H1 (cell line): ENCODE results near the gene TVP23A. TPM values are rescaled to one million over a fixed set of nuclear protein-coding genes. Genes with fewer than 3 reads are reported as not detected.

ENCODE experiments used
- CTCF ChIA-PET: fragments of 300-600 bp; sonication (Branson Sonifier 250); formaldehyde crosslinking; loops from one replicate; lab custom pipeline; 2021; ENCODE audit not compliant: partially characterized antibody; lab: Charles Lee
- POLR2A ChIA-PET: fragments of 300-600 bp; sonication (Branson Sonifier 250); formaldehyde crosslinking; loops from one replicate; lab custom pipeline; 2021; ENCODE audit warnings: inconsistent platforms; ENCODE audit not compliant: partially characterized antibody; lab: Charles Lee
- DNase-seq, 2 experiments: peaks; one replicate each; pipeline versions ENCODE4 v3.0.0 to v3.0.0-alpha.2; 2010 to 2022; ENCODE audit warnings: low spot score in 2 of 2, low read depth in 1 of 2, mixed read lengths in 1 of 2
- FAIRE-seq: peaks from 2 replicates; lab custom pipeline; 2011; peaks lifted over from hg19 to GRCh38; lab: Jason Lieb, UNC
- H2AFZ ChIP-seq: 2 replicates; pipeline ENCODE4 v1.8.1; 2012; ENCODE audit warnings: low read length, inconsistent platforms
- H2AK5ac ChIP-seq: 2 replicates; pipeline ENCODE4 v1.6.1; 2013; ENCODE audit warnings: low read depth, low read length
- H2BK120ac ChIP-seq: replicated peaks from 2 replicates; pipeline ENCODE3; 2013; ENCODE audit warnings: low read depth, low read length, inconsistent platforms
- H2BK12ac ChIP-seq: 2 replicates; pipeline ENCODE4 v1.6.1; 2013; ENCODE audit warnings: low read depth, low read length
- H2BK15ac ChIP-seq: 2 replicates; pipeline ENCODE4 v1.6.1; 2013; ENCODE audit warnings: low read length
- H2BK20ac ChIP-seq: 2 replicates; pipeline ENCODE4 v1.6.1; 2013; ENCODE audit warnings: low read length
- H2BK5ac ChIP-seq: 2 replicates; pipeline ENCODE4 v1.6.1; 2013; ENCODE audit warnings: low read depth, low read length
- H3K14ac ChIP-seq: 2 replicates; pipeline ENCODE4 v1.6.1; 2013; ENCODE audit warnings: inconsistent platforms; ENCODE audit not compliant: insufficient read length
- H3K18ac ChIP-seq: 2 replicates; pipeline ENCODE4 v1.6.1; 2013; ENCODE audit warnings: low read length; ENCODE audit errors: extremely low read depth
- H3K23ac ChIP-seq: 2 replicates; pipeline ENCODE4 v1.6.1; 2013; ENCODE audit warnings: inconsistent platforms; ENCODE audit not compliant: insufficient read length
- H3K23me2 ChIP-seq: 2 replicates; pipeline ENCODE4 v1.6.1; 2013; ENCODE audit warnings: low read depth, low read length
- H3K27ac ChIP-seq: 2 replicates; pipeline ENCODE4 v1.6.1; 2011; ENCODE audit warnings: low read depth, low read length, inconsistent platforms
- H3K27me3 ChIP-seq, 4 experiments: replicated peaks in 1 of 4; 1 replicate in 1 of 4; 2 replicates in 3 of 4; pipeline versions ENCODE4 v1.6.1 to v1.8.1; 2011 to 2013; ENCODE audit warnings: low read length in 3 of 4, mild to moderate bottlenecking in 3 of 4, inconsistent platforms in 2 of 4, mixed read lengths in 2 of 4, moderate library complexity in 1 of 4; ENCODE audit not compliant: control insufficient read depth in 3 of 4, insufficient read depth in 3 of 4; ENCODE audit errors: extremely low read depth in 1 of 4
- H3K36me3 ChIP-seq, 4 experiments: 2 replicates each; pipeline versions ENCODE4 v1.6.1 to v1.8.1; 2011 to 2013; ENCODE audit warnings: mild to moderate bottlenecking in 4 of 4, low read length in 3 of 4, moderate library complexity in 2 of 4, control low read depth in 1 of 4, inconsistent platforms in 1 of 4; ENCODE audit not compliant: insufficient read depth in 4 of 4, control insufficient read depth in 2 of 4
- H3K4ac ChIP-seq: replicated peaks from 2 replicates; pipeline ENCODE3; 2013; ENCODE audit warnings: low read length, low read depth, mixed read lengths, inconsistent platforms; ENCODE audit not compliant: insufficient read length
- H3K4me1 ChIP-seq, 4 experiments: replicated peaks in 1 of 4; 1 replicate in 1 of 4; 2 replicates in 3 of 4; pipeline versions ENCODE4 v1.6.1 to v1.8.1; 2011 to 2013; ENCODE audit warnings: low read length in 3 of 4, inconsistent platforms in 2 of 4, mixed read lengths in 1 of 4; ENCODE audit not compliant: insufficient read depth in 4 of 4, control insufficient read depth in 3 of 4
- H3K4me2 ChIP-seq, 2 experiments: 2 replicates each; pipeline versions ENCODE4 v1.6.1 to v1.8.1; 2011 to 2013; ENCODE audit warnings: low read depth in 2 of 2, low read length in 2 of 2, control low read depth in 1 of 2, inconsistent platforms in 1 of 2, mild to moderate bottlenecking in 1 of 2; ENCODE audit not compliant: insufficient read depth in 1 of 2
- H3K4me3 ChIP-seq, 4 experiments: fragments of 200-600, 300-600 bp in 1 of 4; sonication (generic), shearing (Covaris generic), sonication (Bioruptor Twin) in 1 of 4; 2 replicates each; pipeline versions ENCODE4 v1.5.1 to v1.8.1; 2011 to 2016; ENCODE audit warnings: low read length in 4 of 4, low read depth in 3 of 4, control low read depth in 2 of 4, inconsistent platforms in 2 of 4, mild to moderate bottlenecking in 2 of 4, mixed read lengths in 1 of 4, moderate library complexity in 1 of 4; ENCODE audit not compliant: insufficient read depth in 2 of 4; ENCODE audit errors: extremely low read depth in 1 of 4
- H3K56ac ChIP-seq: replicated peaks from 2 replicates; pipeline ENCODE3; 2013; ENCODE audit warnings: low read depth, mild to moderate bottlenecking, mixed read lengths, low read length, inconsistent platforms; ENCODE audit not compliant: insufficient read length
- H3K79me1 ChIP-seq: 2 replicates; pipeline ENCODE4 v1.6.1; 2013; ENCODE audit warnings: low read depth, low read length, control low read depth
- H3K79me2 ChIP-seq, 2 experiments: 2 replicates each; pipeline versions ENCODE4 v1.6.1 to v1.8.1; 2012 to 2013; ENCODE audit warnings: low read length in 2 of 2, mild to moderate bottlenecking in 2 of 2, inconsistent platforms in 1 of 2; ENCODE audit not compliant: insufficient read depth in 2 of 2, control insufficient read depth in 1 of 2
- H3K9ac ChIP-seq, 4 experiments: replicated peaks in 1 of 4; 1 replicate in 1 of 4; 2 replicates in 3 of 4; pipeline versions ENCODE4 v1.6.1 to v1.8.1; 2011 to 2013; ENCODE audit warnings: low read depth in 3 of 4, low read length in 3 of 4, control low read depth in 2 of 4, mild to moderate bottlenecking in 2 of 4, moderate library complexity in 2 of 4, inconsistent platforms in 1 of 4; ENCODE audit errors: extremely low read depth in 1 of 4
- H3K9me3 ChIP-seq, 2 experiments: 2 replicates each; pipeline versions ENCODE4 v1.6.1 to v1.8.1; 2012 to 2013; ENCODE audit warnings: mild to moderate bottlenecking in 2 of 2, moderate library complexity in 2 of 2, control low read depth in 1 of 2, inconsistent platforms in 1 of 2, low read depth in 1 of 2, low read length in 1 of 2, mixed read lengths in 1 of 2; ENCODE audit not compliant: insufficient read depth in 2 of 2
- H4K20me1 ChIP-seq, 2 experiments: replicated peaks in 1 of 2; 2 replicates each; pipeline versions ENCODE3 to v1.8.1; 2011 to 2013; ENCODE audit warnings: inconsistent platforms in 2 of 2, low read length in 2 of 2, mild to moderate bottlenecking in 1 of 2; ENCODE audit not compliant: insufficient read depth in 2 of 2, control insufficient read depth in 1 of 2
- H4K5ac ChIP-seq: 2 replicates; pipeline ENCODE4 v1.6.1; 2013; ENCODE audit warnings: low read length, low read depth, mixed read lengths, inconsistent platforms; ENCODE audit not compliant: insufficient read length
- H4K8ac ChIP-seq: 2 replicates; pipeline ENCODE4 v1.8.0; 2013; ENCODE audit warnings: mild to moderate bottlenecking, moderate library complexity, low read length, inconsistent platforms; ENCODE audit not compliant: insufficient read depth; ENCODE audit errors: extremely low read depth
- H4K91ac ChIP-seq: replicated peaks from 2 replicates; pipeline ENCODE3; 2013; ENCODE audit warnings: low read length, mixed read lengths, inconsistent platforms; ENCODE audit not compliant: insufficient read length
- ATF3 ChIP-seq: IDR thresholded peaks from 2 replicates; pipeline ENCODE4 v1.6.1; 2011; ENCODE audit warnings: low read depth, mild to moderate bottlenecking, low read length; ENCODE audit not compliant: insufficient read depth
- CREB1 ChIP-seq: IDR thresholded peaks from 2 replicates; pipeline ENCODE4 v1.6.1; 2012; ENCODE audit warnings: inconsistent platforms
- HDAC6 ChIP-seq: IDR thresholded peaks from one replicate; pipeline ENCODE4 v1.7.1; 2012; ENCODE audit warnings: low read depth, mild to moderate bottlenecking, inconsistent platforms, low read length, moderate library complexity
- JUN ChIP-seq: IDR thresholded peaks from 2 replicates; pipeline ENCODE4 v1.6.1; 2011; ENCODE audit warnings: low read depth, mild to moderate bottlenecking, improper control_type of control experiment, low read length
- POU5F1 ChIP-seq: IDR thresholded peaks from 2 replicates; pipeline ENCODE4 v1.6.1; 2011; ENCODE audit warnings: low read depth, mild to moderate bottlenecking, low read length, moderate library complexity
- RNF2 ChIP-seq: fragments of 200-900, 300-1000 bp; sonication (generic); IDR thresholded peaks from 2 replicates; pipeline ENCODE4 v1.7.1; 2016; ENCODE audit warnings: borderline replicate concordance, low read depth, mild to moderate bottlenecking, antibody characterized with exemption, low read length; ENCODE audit not compliant: poor library complexity, severe bottlenecking; ENCODE audit errors: missing control alignments
- SIX5 ChIP-seq: IDR thresholded peaks from 2 replicates; pipeline ENCODE4 v1.6.1; 2011; ENCODE audit warnings: mild to moderate bottlenecking, low read depth, low read length
- SP2 ChIP-seq: IDR thresholded peaks from 2 replicates; pipeline ENCODE4 v1.6.1; 2012; ENCODE audit warnings: mild to moderate bottlenecking, low read length, inconsistent platforms
- SUZ12 ChIP-seq: fragments of 200-600 bp; sonication (generic); IDR thresholded peaks from 2 replicates; pipeline ENCODE4 v1.6.1; 2012; ENCODE audit warnings: mild to moderate bottlenecking, inconsistent platforms, low read length, moderate library complexity, mixed read lengths
- TAF7 ChIP-seq: optimal IDR thresholded peaks from 2 replicates; pipeline ENCODE3; 2011; ENCODE audit warnings: low read depth, mild to moderate bottlenecking, inconsistent platforms, low read length, moderate library complexity, borderline replicate concordance
- USF2 ChIP-seq: IDR thresholded peaks from 2 replicates; pipeline ENCODE4 v1.6.1; 2011; ENCODE audit warnings: low read length, improper control_type of control experiment
- WGBS, 2 experiments: shearing (Covaris generic) in 1 of 2; methylation state at CpG; one replicate each; pipeline versions ENCODE4 v1.1.6 to v1.1.7; 2013 to 2015; ENCODE audit warnings: low lambda C conversion rate in 2 of 2, mixed read lengths in 2 of 2, inconsistent platforms in 1 of 2, low coverage in 1 of 2, missing lambda C conversion rate in 1 of 2; ENCODE audit not compliant: insufficient replicate concordance in 2 of 2, insufficient coverage in 1 of 2, insufficient read length in 1 of 2; ENCODE audit errors: extremely low coverage in 1 of 2, missing lambda C conversion rate in 1 of 2; 5-methylcytosine and 5-hydroxymethylcytosine counted together
- polyA plus RNA-seq, 7 experiments: library from polyadenylated mRNA; depleted of rRNA in 3 of 7; stranded (reverse) in 5 of 7; unstranded in 2 of 7; fragments of >200 nt in 5 of 7; fragments of 200-250 nt in 2 of 7; gene quantifications; 1 replicate in 5 of 7; 2 replicates in 1 of 7; 4 replicates in 1 of 7; pipeline versions ENCODE4 v1.2.1 to v1.2.3, GENCODE V29; 2011 to 2013; ENCODE audit warnings: missing spikeins in 2 of 7, mixed read lengths in 2 of 7
- total RNA-seq: library from RNA; stranded (reverse); fragmentation: NEBNext Ultra II Directional; extraction: Animal tissue kit (Norgen Biotek cat#: 25700); gene quantifications from 2 replicates; pipeline ENCODE4 v1.2.1, GENCODE V29; 2021

TVP23A gene
- total and polyA plus RNA-seq, 2 of the 8 experiments (the other 6 are each of a cell fraction or from before 2014, with no cell fraction given), result 2.2 to 3.1 TPM

- Histone ChIP-seq H3K23me2 (no peaks in the 10 kb centered on the region), H3K23ac (no peak overlapping the region), H3K14ac (no peak overlapping the region), H2BK5ac (no peak overlapping the region), H3K56ac (no peak overlapping the region), H3K36me3 (peaks cover 0 to 7% (median 3%) of the 10 kb centered on the region in 4 experiments; a peak in 4 of 8 replicates), H2BK20ac (no peak overlapping the region), H3K27ac (no peak overlapping the region), H3K79me1 (no peaks in the 10 kb centered on the region), H3K4me2 (no peak overlapping the region), H3K9ac (no peak overlapping the region), H2BK15ac (no peak overlapping the region), H3K27me3 (no peaks in the 10 kb centered on the region), H3K4me3 (no peak overlapping the region), H2AK5ac (no peak overlapping the region), H2AFZ (no peak overlapping the region), H4K8ac (no peak overlapping the region), H4K91ac (no peak overlapping the region), H4K20me1 (no peaks in the 10 kb centered on the region), H3K79me2 (no peaks in the 10 kb centered on the region), H2BK12ac (no peak overlapping the region), H2BK120ac (no peak overlapping the region), H4K5ac (no peak overlapping the region), H3K4ac (no peak overlapping the region), H3K18ac (no peak overlapping the region), H3K9me3 (no peaks in the 10 kb centered on the region), H3K4me1 (no peaks in the 10 kb centered on the region)
- ChIA-PET POLR2A (interaction anchor here (1.2 to 1.4 kb wide), 2 partner anchors 9 to 186 kb away, joined by 4 read pairs; no protein-coding TSS in a partner anchor), CTCF (interaction anchor here (1.0 to 3.6 kb wide), 5 partner anchors 9 to 242 kb away, joined by 3 to 17 read pairs (median 3); no protein-coding TSS in a partner anchor)
- FAIRE-seq, result no peak
- 90% methylated on average over 9 of the region's 10 CpGs; no CpG with 5 or more reads in 1 of the 2 experiments for WGBS, 2 experiments
- DNase-seq, result no peak
- TF ChIP-seq TAF7 (no peak), RNF2 (no peak), CREB1 (no peak), POU5F1 (no peak), SP2 (no peak), SUZ12 (no peak), USF2 (no peak), HDAC6 (no peak), JUN (no peak), SIX5 (no peak), ATF3 (no peak)
These were observed 65.6 kb downstream of the TVP23A start for GRCh38 chr16:10752843-10753523.
